Esophagus (tissue), 2 donors: ENCODE measurements around the gene RPL29. TPM values are rescaled to one million over a fixed set of nuclear protein-coding genes. Genes with fewer than 3 reads are reported as not detected.

Experiments used
- H3K27ac ChIP-seq, 2 donors: one replicate each; pipeline ENCODE4 v1.5.1; 2013; ENCODE audit warnings: low read depth in 2 of 2, mild to moderate bottlenecking in 2 of 2, inconsistent platforms in 1 of 2, low read length in 1 of 2, moderate library complexity in 1 of 2
- H3K27me3 ChIP-seq, 2 donors: one replicate each; pipeline ENCODE4 v1.6.1; 2013; ENCODE audit warnings: low read length in 2 of 2, control low read depth in 1 of 2, mild to moderate bottlenecking in 1 of 2; ENCODE audit not compliant: insufficient read depth in 2 of 2, control insufficient read depth in 1 of 2
- H3K36me3 ChIP-seq, 2 donors: one replicate each; pipeline ENCODE4 v1.6.1; 2013; ENCODE audit warnings: low read length in 1 of 2; ENCODE audit not compliant: control insufficient read depth in 2 of 2, insufficient read depth in 2 of 2
- H3K4me1 ChIP-seq, 2 donors: one replicate each; pipeline ENCODE4 v1.6.1; 2013; ENCODE audit warnings: low read length in 1 of 2; ENCODE audit not compliant: control insufficient read depth in 2 of 2, insufficient read depth in 2 of 2
- H3K4me3 ChIP-seq, 2 donors: one replicate each; pipeline ENCODE4 v1.5.1; 2013; ENCODE audit warnings: low read length in 2 of 2, mild to moderate bottlenecking in 2 of 2, low read depth in 1 of 2, moderate library complexity in 1 of 2
- H3K9me3 ChIP-seq, 2 donors: one replicate each; pipeline ENCODE4 v1.6.1; 2013; ENCODE audit warnings: mild to moderate bottlenecking in 2 of 2, low read depth in 1 of 2, low read length in 1 of 2, moderate library complexity in 1 of 2; ENCODE audit not compliant: control insufficient read depth in 2 of 2, insufficient read depth in 1 of 2
- WGBS, 2 donors: extraction: QIAGEN DNeasy Blood & Tissue Kit; methylation state at CpG; one replicate each; pipeline ENCODE4 v1.1.7; 2013; 5-methylcytosine and 5-hydroxymethylcytosine counted together
- polyA plus RNA-seq, 2 donors: library from polyadenylated mRNA; stranded (reverse); fragments of 200-250 nt; gene quantifications; one replicate each; pipeline ENCODE4 v1.2.3, GENCODE V29; 2013
- donor health status: healthy with polysubstance abuse.
- donor health status: Bipolar disorder and iron deficiency.

RPL29 gene
- polyA plus RNA-seq, 2 donors: 2,351 to 2,556 TPM

- WGBS, 2 donors: 93 to 94% methylated on average over 14 of the region's 14 CpGs
- H3K4me1 ChIP-seq: peaks cover 4 to 8% of the 10 kb centered on the region in 2 donors
- no peaks in the 10 kb centered on the region for H3K27me3 ChIP-seq
- no peaks in the 10 kb centered on the region for H3K36me3 ChIP-seq
- no peak overlapping the region for H3K27ac ChIP-seq
- no peak overlapping the region for H3K4me3 ChIP-seq
- H3K9me3 ChIP-seq: no peaks in the 10 kb centered on the region
Observed at GRCh38 chr3:51945926-51946705, 49.6 kb downstream of the RPL29 start.

- no peaks in the 10 kb centered on the region for H3K9me3 ChIP-seq
- 83 to 86% methylated on average over 18 of the region's 18 CpGs for WGBS, 2 donors
Observed at GRCh38 chr3:51945031-51945840, 50.5 kb downstream of the RPL29 start.

GRCh38 chr3:51944451-51945021 lies 51.2 kb downstream of the RPL29 start:
- Histone ChIP-seq H3K36me3 (no peaks in the 10 kb centered on the region), H3K4me1 (peaks cover 4 to 11% of the 10 kb centered on the region in 2 donors), H3K27ac (no peak overlapping the region), H3K4me3 (no peak overlapping the region), H3K27me3 (no peaks in the 10 kb centered on the region), H3K9me3 (no peaks in the 10 kb centered on the region)
- 84 to 90% methylated on average over 11 of the region's 11 CpGs for WGBS, 2 donors

More at GRCh38 chr3:51945031-51945840, 50.5 kb downstream of the RPL29 start:
- Histone ChIP-seq H3K27me3 (no peaks in the 10 kb centered on the region), H3K4me1 (peaks cover 4 to 11% of the 10 kb centered on the region in 2 donors), H3K27ac (no peak overlapping the region), H3K36me3 (no peaks in the 10 kb centered on the region), H3K4me3 (no peak overlapping the region)

Other genes with a start within 250 kb of the RPL29 start
- gene IQCF6, start 216.7 kb downstream of the RPL29 start, polyA plus RNA-seq: not detected
- gene IQCF2, start 134.3 kb downstream of the RPL29 start, polyA plus RNA-seq: not detected
- gene IQCF5, start 120.3 kb downstream of the RPL29 start, polyA plus RNA-seq: not detected
- gene IQCF1, start 92.5 kb downstream of the RPL29 start, polyA plus RNA-seq: not detected
- gene RRP9, start 54.0 kb downstream of the RPL29 start, polyA plus RNA-seq: 10 to 100 TPM; 16.4 to 22.9 TPM
- gene PARP3, start 53.5 kb downstream of the RPL29 start, polyA plus RNA-seq: 10 to 100 TPM in 1 of 2 donors, 1 to 10 TPM in 1; 8.2 to 11.8 TPM
- gene GPR62, start 40.5 kb downstream of the RPL29 start, polyA plus RNA-seq: under 1 TPM; 0.05 to 0.06 TPM
- 10 to 100 TPM; 11.7 to 18.7 TPM for gene PCBP4, start 28.4 kb downstream of the RPL29 start, polyA plus RNA-seq
- 10 to 100 TPM; 29.6 to 40.5 TPM for gene ABHD14B, start 21.8 kb downstream of the RPL29 start, polyA plus RNA-seq
- 10 to 100 TPM in 1 of 2 donors, 1 to 10 TPM in 1; 8.0 to 12.9 TPM for gene ABHD14A, start 20.8 kb downstream of the RPL29 start, polyA plus RNA-seq
- gene ACY1, start 12.4 kb downstream of the RPL29 start, polyA plus RNA-seq: 10 to 100 TPM; 22.4 to 23.2 TPM
- 10 to 100 TPM; 18.2 to 35.2 TPM for gene DUSP7, start 60.7 kb upstream of the RPL29 start, polyA plus RNA-seq
- gene POC1A, start 158.5 kb upstream of the RPL29 start, polyA plus RNA-seq: 1 to 10 TPM; 1.7 to 5.2 TPM
- 10 to 100 TPM; 17.2 to 36.4 TPM for gene ALAS1, start 202.3 kb upstream of the RPL29 start, polyA plus RNA-seq
- gene TLR9, start 229.8 kb upstream of the RPL29 start, polyA plus RNA-seq: under 1 TPM; 0.10 to 0.14 TPM
- gene TWF2, start 243.3 kb upstream of the RPL29 start, polyA plus RNA-seq: 10 to 100 TPM; 22.0 to 40.3 TPM
- gene PPM1M, start 249.9 kb upstream of the RPL29 start, polyA plus RNA-seq: 10 to 100 TPM; 10.1 to 15.6 TPM